Esophagus muscularis mucosa (tissue), 4 donors: Measurements from ENCODE around the gene DDX46.

Experiments
- CTCF ChIP-seq, 3 experiments: fragments of 200-600 bp in 2 of 3; fragments of 450-650 bp in 1 of 3; sonication (generic) in 2 of 3; IDR thresholded peaks; one replicate each; pipeline ENCODE4 v1.5.1; 2017 to 2019; ENCODE audit warnings: antibody characterized with exemption in 3 of 3, mild to moderate bottlenecking in 2 of 3, moderate library complexity in 1 of 3
- EP300 ChIP-seq: sonication (generic); formaldehyde crosslinking; IDR thresholded peaks from one replicate; pipeline ENCODE4 v1.6.1; 2017; ENCODE audit warnings: antibody characterized with exemption
- POLR2A ChIP-seq: fragments of 450-650 bp; IDR thresholded peaks from one replicate; pipeline ENCODE4 v1.6.1; 2017; ENCODE audit warnings: antibody characterized with exemption, moderate library complexity, mild to moderate bottlenecking, low read depth
- POLR2AphosphoS5 ChIP-seq, 2 donors: sonication (generic); formaldehyde crosslinking; IDR thresholded peaks; one replicate each; pipeline ENCODE4 v1.6.1; 2017; ENCODE audit warnings: antibody characterized with exemption in 2 of 2

GRCh38 chr5:134813827-134814226, 55.2 kb downstream of the DDX46 start:
- TF ChIP-seq POLR2A (no peak), EP300 (no peak), CTCF (IDR thresholded peaks at IDR 0.05) (no peak), POLR2AphosphoS5 (IDR thresholded peaks at IDR 0.05) (no peak)
